Activated CD4-positive, alpha-beta T cell treated with anti-CD3 and anti-CD28 coated beads, Interleukin-2, amount 50 U/mL, for 24 hours (primary cell): Measurements from ENCODE around the gene ACTG1.

Experiments
- DNase-seq, 2 donors: peaks; one replicate each; pipeline ENCODE4 v3.0.0-alpha.2; 2020; ENCODE audit warnings: low read depth in 1 of 2, low spot score in 1 of 2

The ACTG1 gene

DNA sequence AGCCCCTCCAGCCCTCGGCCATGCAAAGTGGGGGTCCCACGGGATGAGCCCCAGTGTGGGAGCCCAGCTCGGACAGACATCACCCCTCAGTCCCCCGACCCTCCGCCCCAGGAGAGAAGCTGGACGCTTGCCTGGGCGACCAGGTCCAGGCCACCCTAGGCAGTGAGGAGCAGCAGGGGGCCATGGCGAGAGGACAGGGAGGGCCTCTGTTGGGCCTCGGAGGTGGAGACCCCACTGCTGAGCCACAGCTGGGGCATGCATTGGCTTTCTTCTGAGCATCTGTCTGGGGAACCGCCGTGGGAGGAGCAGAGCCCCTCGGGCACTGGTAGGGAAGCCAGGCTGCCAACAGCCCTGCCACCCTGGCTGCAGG lies 13.0 kb downstream of the ACTG1 start:
- no peak for DNase-seq

- no peak for DNase-seq
Measured at GRCh38 chr17:81498953-81499600, 13.5 kb downstream of the ACTG1 start.

GRCh38 chr17:81494626-81495377 lies 17.8 kb downstream of the ACTG1 start:
- DNase-seq, result no peak

GRCh38 chr17:81493198-81494038 lies 19.2 kb downstream of the ACTG1 start:
- DNase-seq, result no peak

DNA sequence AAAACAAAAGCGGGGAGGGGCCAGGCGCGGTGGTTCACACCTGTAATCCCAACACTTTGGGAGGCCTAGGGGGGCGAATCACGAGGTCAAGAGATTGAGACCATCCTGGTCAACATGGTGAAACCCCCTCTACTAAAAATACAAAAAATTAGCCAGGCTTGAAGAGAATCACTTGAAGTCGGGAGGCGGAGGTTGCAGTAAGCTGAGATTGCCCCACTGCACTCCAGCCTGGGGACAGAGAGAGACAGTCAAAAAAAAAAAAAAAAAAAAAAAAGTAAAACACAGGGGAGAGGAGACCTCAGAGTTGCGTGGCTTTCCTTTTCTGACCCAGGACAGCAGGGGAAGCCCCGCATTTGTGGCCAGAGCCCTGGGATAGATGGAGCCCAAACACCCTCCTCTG lies 19.9 kb downstream of the ACTG1 start:
- no peak for DNase-seq

GRCh38 chr17:81492202-81492601 lies 20.4 kb downstream of the ACTG1 start:
- DNase-seq, result no peak

GRCh38 chr17:81491761-81492160 lies 20.8 kb downstream of the ACTG1 start:
- no peak for DNase-seq

DNA sequence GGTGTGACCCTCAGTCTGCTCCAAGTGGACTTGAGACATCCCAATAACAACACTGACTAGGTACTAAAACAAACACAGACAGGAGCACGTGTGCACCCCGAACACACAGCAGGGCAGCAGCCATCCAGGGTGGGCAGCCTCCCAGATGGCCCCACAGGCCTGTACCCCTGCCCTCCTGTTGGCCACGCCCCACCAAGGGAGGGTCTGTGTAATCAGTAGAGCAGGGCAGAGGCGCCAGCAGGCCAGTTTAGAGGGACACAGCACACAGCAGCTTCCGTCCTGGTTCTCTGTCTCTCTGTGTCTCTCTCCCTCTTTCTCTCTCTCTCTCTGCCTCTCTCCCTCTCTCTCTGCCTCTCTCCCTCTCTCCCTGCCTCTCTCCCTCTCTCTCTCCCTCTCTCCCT lies 21.4 kb downstream of the ACTG1 start:
- DNase-seq, result no peak

- no peak for DNase-seq
Measured at GRCh38 chr17:81489998-81490992, 22.3 kb downstream of the ACTG1 start.

DNA sequence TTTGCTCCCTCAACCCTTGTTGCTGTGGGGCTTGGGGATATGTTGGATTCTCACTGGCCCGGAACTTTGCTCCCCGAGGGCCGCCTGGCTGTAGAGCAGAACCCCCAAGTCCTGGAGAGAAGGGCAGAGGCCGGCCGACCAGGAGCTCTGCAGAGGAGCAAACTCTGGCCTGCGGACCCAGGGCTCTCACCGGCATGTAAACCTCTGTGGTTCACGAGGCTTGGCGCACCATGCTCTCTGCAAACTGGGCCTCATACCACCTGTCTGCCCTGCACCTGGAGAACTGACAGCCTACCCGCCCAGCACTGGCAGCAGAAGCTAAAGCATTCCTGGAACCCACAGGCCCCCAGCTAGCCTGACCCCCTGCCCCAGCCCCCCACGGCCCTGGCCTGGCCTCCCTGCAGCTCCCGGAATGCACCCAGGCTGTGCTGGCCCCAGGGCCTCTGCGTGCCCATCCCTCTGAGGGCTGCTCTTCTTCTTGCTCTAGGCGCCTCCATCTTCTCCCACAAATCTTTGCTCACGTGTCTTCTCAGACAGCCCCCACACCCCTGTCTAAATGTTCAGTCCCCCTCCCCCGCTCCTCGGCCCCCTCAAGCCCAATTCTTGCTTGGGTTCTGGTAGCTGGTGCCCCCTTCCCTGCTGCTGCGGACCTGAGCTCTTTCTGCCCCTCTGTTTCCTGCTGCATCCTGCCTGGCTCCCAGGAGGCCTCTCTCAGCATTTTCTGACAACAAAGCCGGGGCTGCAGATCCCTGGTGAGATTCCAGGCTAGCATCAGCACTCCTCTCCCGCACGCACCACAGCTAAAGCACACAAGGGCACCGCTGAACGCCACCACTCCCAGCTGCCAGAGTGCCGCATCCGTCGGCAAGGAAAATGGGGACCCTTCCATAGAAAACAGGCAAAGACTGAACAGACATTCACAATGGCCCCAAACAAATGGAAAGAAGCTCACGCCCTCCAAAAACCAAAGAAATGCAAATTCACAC lies 23.3 kb downstream of the ACTG1 start:
- no peak for DNase-seq

DNA sequence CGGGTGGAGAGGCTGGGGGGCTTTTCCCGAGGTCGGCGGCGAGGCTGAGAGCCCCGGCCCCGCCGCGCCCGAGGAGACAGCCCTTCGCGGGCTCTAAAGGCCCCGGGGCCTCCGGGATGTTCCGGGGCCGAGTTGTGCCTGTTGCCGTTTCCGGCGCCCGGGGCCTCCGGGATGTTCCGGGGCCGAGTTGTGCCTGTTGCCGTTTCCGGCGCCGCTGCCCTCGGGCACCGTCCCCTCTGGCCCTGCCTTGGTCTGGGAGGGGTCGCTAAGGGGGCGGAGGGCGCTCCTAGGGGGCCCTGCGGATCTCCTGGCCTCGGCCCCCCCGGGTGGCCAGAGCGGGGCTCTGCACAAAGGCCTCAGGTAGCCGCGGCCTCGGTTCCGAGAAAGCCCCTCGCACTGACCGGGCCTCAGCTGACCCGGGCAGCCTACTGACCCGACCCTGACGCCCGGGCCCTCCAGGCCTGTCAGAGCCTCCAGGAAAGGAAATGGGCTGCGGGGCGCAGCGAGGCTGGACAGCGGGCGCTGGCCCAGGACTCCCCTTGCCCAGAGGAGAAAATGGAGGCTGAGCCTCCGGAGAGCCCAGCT lies 24.2 kb downstream of the ACTG1 start:
- DNase-seq, result no peak

GRCh38 chr17:81487487-81488275 lies 24.9 kb downstream of the ACTG1 start:
- DNase-seq, result peak; percentile 63 to 68

DNA sequence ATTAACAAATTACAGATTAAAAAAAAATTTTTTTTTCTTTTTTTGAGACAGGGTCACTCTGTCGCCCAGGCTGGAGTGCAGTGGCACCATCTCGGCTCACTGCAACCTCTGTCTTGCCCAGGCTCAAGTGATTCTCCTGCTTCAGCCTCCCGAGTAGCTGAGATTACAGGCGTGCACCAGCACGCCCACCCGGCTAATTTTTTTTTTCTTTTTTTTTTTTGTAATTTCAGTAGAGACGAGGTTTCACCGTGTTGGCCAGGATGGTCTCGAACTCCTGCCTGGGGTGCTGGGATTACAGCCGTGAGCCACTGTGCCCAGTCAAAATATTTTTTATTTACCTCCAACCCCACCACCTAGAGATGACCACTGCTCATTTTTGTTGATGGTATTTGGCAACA lies 25.5 kb downstream of the ACTG1 start:
- no peak for DNase-seq

- DNase-seq, result no peak
Measured at GRCh38 chr17:81486199-81486810, 26.3 kb downstream of the ACTG1 start.

DNA sequence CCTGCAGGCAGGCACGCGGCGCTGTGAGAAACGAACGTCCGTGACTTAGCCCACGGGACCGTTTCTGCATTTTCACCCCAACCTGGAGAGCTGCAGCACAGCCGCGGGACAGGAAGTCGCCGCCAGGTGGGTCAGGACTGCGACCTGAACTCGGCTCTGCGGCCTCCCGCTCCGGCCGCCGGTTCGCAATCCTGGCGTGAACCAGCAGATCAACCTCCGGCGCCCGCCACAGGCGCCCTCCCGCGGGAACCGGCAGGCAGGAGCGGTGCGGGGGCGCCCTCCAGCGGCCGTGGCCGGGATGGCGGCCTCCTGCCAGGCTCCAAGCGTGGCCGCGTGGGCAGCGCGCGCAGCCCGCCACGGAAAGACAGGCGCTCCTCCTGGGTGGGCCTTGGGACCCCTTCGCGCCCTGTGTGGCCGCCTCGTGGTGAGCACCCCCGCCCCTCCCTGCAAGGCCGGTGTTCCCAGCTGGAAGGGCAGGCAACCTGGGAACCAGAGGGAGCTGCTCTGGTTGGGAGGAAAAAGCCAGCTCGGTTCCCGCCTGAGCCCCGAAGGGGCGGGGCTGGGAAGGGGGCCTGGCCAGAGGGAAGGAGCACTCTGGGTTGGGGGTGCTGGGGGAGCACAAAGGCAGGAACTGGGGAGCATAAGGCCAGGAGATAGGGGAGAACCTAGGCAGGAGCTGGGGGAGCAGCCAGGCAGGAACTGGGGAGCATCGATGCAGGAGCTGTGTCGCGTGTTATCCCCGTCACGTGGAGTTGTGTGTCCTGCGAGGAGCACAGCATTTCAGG lies 28.2 kb downstream of the ACTG1 start:
- peak; percentile 82 to 87 for DNase-seq

DNA sequence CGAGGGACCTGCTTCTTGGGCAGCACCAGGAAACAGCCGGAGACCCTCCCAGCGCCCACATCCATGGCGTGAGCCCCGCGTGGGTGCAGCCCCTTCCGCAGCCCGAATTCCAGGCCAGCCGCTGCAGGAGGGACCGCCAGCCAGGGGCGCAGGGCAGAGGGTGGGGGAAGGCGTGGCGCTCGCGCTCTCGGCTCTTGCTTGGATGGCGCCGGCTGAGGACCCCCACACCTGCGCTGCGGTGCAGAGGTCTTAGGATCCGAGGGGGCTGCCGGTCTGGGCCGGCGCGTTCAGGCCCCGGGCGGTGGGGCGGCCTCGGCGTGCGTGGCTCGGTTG lies 28.8 kb downstream of the ACTG1 start:
- DNase-seq, result no peak

- no peak for DNase-seq
Measured at GRCh38 chr17:81483085-81483861, 29.3 kb downstream of the ACTG1 start.
